SU-DHL-6 (cell line): Measurements from ENCODE around the gene DCDC1.

Source experiments
- H2AFZ ChIP-seq: fragments of 200-600 bp; sonication (generic); 2 replicates; pipeline ENCODE4 v1.6.1; 2014; ENCODE audit warnings: low read depth, mild to moderate bottlenecking, moderate library complexity, mixed read lengths, antibody characterized with exemption, low read length; ENCODE audit not compliant: severe bottlenecking
- H3F3A ChIP-seq: fragments of 200-600 bp; shearing (Covaris generic); 2 replicates; pipeline ENCODE4 v1.6.0; 2016; ENCODE audit warnings: antibody characterized with exemption, mild to moderate bottlenecking; ENCODE audit not compliant: insufficient read depth
- H3K27ac ChIP-seq: fragments of 200-600 bp; sonication (generic); 2 replicates; pipeline ENCODE4 v1.5.1; 2016; ENCODE audit warnings: low read depth, mild to moderate bottlenecking, low read length, moderate library complexity, mixed read lengths
- H3K27me3 ChIP-seq: fragments of 200-600 bp; sonication (generic), shearing (Covaris generic); 2 replicates; pipeline ENCODE4 v1.6.0; 2014; ENCODE audit warnings: mild to moderate bottlenecking, low read length
- H3K36me3 ChIP-seq: fragments of 200-600 bp; sonication (generic); 2 replicates; pipeline ENCODE4 v1.6.1; 2014; ENCODE audit warnings: mild to moderate bottlenecking, low read length, mixed read lengths
- H3K4me2 ChIP-seq: fragments of 300-600, 200-600 bp; shearing (Covaris generic), sonication (generic); 2 replicates; pipeline ENCODE4 v1.6.0; 2014; ENCODE audit warnings: low read length, low read depth, mild to moderate bottlenecking; ENCODE audit not compliant: poor library complexity, severe bottlenecking
- H3K4me3 ChIP-seq: fragments of 200-600 bp; sonication (generic); 2 replicates; pipeline ENCODE4 v1.5.1; 2014; ENCODE audit warnings: antibody characterized with exemption, low read length, mild to moderate bottlenecking, mixed read lengths; ENCODE audit not compliant: insufficient read depth, poor library complexity, severe bottlenecking
- H3K79me2 ChIP-seq: fragments of 200-600 bp; sonication (generic); 2 replicates; pipeline ENCODE4 v1.6.1; 2014; ENCODE audit warnings: mild to moderate bottlenecking, low read length, moderate library complexity; ENCODE audit not compliant: insufficient read depth
- H3K9ac ChIP-seq: fragments of 200-600 bp; sonication (generic); 2 replicates; pipeline ENCODE4 v1.7.0; 2014; ENCODE audit warnings: mild to moderate bottlenecking, low read length
- H3K9me2 ChIP-seq: fragments of 200-600 bp; sonication (generic); replicated peaks from 2 replicates; pipeline ENCODE4 v1.6.1; 2014; ENCODE audit warnings: low read length; ENCODE audit not compliant: insufficient read depth
- H3K9me3 ChIP-seq: fragments of 200-600 bp; sonication (generic); 2 replicates; pipeline ENCODE4 v1.6.1; 2014; ENCODE audit warnings: low read length, mixed read lengths; ENCODE audit not compliant: insufficient read depth
- H4K20me1 ChIP-seq: fragments of 200-600 bp; sonication (generic); 2 replicates; pipeline ENCODE4 v1.6.1; 2014; ENCODE audit warnings: low read depth, mild to moderate bottlenecking, antibody characterized with exemption, low read length, moderate library complexity, mixed read lengths
- EZH2phosphoT487 ChIP-seq: fragments of 200-600 bp; sonication (generic), shearing (Covaris generic); conservative IDR thresholded peaks from 2 replicates; pipeline ENCODE4 v1.6.1; 2018; ENCODE audit warnings: mild to moderate bottlenecking, antibody characterized with exemption, low read length, moderate library complexity, mixed read lengths
- TF ChIP-seq, protein P1 (sequence below): fragments of 200-600 bp; sonication (generic); IDR thresholded peaks from one replicate; pipeline ENCODE4 v1.5.1; 2017; ENCODE audit warnings: antibody characterized with exemption, mild to moderate bottlenecking, low read length, moderate library complexity; ENCODE audit not compliant: insufficient read depth, poor library complexity, severe bottlenecking

DCDC1 gene

DNA sequence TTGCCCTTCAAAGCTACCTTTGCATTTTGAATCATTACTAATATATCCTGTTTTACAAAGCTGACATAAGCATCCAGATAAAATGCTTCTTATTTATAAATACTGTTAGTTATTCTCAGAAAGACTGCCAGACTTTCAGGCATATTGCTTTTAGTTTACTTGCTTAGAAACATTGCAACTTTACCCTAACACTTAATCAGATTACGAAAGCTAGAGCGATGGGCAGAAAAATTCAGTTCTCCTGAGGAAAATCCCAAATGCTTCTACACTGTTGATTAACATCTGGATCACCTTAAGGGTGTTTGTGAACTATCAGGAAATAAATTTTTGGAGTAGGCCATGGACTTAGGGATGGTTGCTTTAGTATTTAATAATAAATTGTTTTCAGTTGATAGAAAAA lies 493.7 kb downstream of the DCDC1 start:
- no peak overlapping the region for H2AFZ ChIP-seq
- TF ChIP-seq EZH2phosphoT487, result no peak
- TF ChIP-seq, protein P1, sequence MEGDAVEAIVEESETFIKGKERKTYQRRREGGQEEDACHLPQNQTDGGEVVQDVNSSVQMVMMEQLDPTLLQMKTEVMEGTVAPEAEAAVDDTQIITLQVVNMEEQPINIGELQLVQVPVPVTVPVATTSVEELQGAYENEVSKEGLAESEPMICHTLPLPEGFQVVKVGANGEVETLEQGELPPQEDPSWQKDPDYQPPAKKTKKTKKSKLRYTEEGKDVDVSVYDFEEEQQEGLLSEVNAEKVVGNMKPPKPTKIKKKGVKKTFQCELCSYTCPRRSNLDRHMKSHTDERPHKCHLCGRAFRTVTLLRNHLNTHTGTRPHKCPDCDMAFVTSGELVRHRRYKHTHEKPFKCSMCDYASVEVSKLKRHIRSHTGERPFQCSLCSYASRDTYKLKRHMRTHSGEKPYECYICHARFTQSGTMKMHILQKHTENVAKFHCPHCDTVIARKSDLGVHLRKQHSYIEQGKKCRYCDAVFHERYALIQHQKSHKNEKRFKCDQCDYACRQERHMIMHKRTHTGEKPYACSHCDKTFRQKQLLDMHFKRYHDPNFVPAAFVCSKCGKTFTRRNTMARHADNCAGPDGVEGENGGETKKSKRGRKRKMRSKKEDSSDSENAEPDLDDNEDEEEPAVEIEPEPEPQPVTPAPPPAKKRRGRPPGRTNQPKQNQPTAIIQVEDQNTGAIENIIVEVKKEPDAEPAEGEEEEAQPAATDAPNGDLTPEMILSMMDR, result no peak
- no peaks in the 10 kb centered on the region for H3K36me3 ChIP-seq
- no peaks in the 10 kb centered on the region for H3K9me3 ChIP-seq
- no peaks in the 10 kb centered on the region for H3K27me3 ChIP-seq
- H3K79me2 ChIP-seq, result no peaks in the 10 kb centered on the region
- H3K9me2 ChIP-seq, result no peaks in the 10 kb centered on the region; the same call in 1 of the 2 replicates
- H3F3A ChIP-seq, result no peaks in the 10 kb centered on the region
- no peak overlapping the region for H3K4me3 ChIP-seq
- no peak overlapping the region for H3K9ac ChIP-seq
- no peak overlapping the region for H3K4me2 ChIP-seq
- H4K20me1 ChIP-seq, result no peaks in the 10 kb centered on the region
- no peak overlapping the region for H3K27ac ChIP-seq

DNA sequence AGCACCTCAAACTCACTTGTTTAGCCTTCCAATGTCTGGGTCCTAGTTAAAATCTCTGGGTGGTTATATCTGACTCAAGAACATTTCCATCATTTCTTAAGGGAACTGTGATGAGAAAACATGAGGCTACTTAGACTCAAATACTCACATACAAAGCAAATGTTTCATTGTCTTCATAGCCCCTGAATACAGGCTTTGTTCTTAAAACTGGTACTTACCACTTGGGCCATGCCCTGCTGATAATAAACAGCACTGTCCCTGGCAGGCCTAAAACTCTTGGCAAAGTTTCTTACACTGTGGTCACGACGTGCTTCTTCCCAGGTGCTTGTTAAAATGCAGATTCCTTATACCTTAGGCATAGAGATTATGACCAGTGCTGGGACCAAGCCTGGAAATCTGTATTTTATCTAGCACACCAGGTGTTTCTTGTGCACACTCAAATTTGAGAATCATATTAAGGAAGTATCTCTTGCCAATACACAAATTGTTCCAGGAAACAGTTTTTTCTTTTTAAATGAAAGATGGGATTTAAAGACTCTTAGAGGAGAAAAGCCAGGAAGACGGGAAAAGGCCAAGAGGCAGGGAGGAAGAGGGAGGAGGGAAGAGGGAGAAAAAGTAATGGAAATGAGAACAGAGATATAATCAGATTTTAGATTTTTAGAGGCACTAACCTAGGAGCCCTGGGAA lies 495.5 kb downstream of the DCDC1 start:
- Histone ChIP-seq H3K9me2 (no peaks in the 10 kb centered on the region), H3K4me2 (no peak overlapping the region), H3K27ac (no peak overlapping the region), H3K4me3 (no peak overlapping the region), H3K79me2 (no peaks in the 10 kb centered on the region), H3K9ac (no peak overlapping the region), H4K20me1 (no peaks in the 10 kb centered on the region), H3K9me3 (no peaks in the 10 kb centered on the region), H3K27me3 (no peaks in the 10 kb centered on the region), H3F3A (no peaks in the 10 kb centered on the region), H3K36me3 (no peaks in the 10 kb centered on the region), H2AFZ (no peak overlapping the region)
- TF ChIP-seq, protein P1, result no peak
- no peak for TF ChIP-seq EZH2phosphoT487

DNA sequence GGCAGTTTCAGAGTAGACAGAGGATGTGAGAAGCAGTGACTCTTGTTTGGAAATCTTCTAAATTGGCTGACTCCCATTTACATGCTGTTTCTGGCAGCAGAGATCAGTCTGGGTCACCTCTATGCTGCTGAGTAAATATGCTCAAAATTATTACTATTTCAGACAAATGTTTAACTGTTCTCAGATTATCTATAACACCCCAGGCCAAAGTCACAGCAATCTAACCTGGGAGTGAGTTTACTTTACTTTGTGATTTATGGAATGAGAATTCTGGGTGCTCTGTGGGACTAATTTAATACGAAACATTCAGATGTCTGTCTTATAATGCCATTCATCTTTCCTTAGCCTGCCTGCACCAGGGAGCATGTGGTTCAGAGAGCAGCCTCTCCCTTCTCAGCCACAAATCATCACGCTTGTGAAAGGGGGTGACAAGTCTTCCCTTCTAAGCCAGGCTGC lies 500.9 kb downstream of the DCDC1 start:
- H2AFZ ChIP-seq, result no peak overlapping the region
- no peak overlapping the region for H3K4me2 ChIP-seq
- no peak for TF ChIP-seq EZH2phosphoT487
- TF ChIP-seq, protein P1, result no peak

More for the DNA sequence above, 500.9 kb downstream of the DCDC1 start:
- Histone ChIP-seq H3K9me2 (no peaks in the 10 kb centered on the region), H3K9me3 (no peaks in the 10 kb centered on the region), H3K27me3 (no peaks in the 10 kb centered on the region), H3K79me2 (no peaks in the 10 kb centered on the region), H3K9ac (no peak overlapping the region), H4K20me1 (no peaks in the 10 kb centered on the region), H3K4me3 (no peak overlapping the region), H3K27ac (no peak overlapping the region), H3F3A (no peaks in the 10 kb centered on the region), H3K36me3 (no peaks in the 10 kb centered on the region)
